HL-60 (cell line): ENCODE measurements around the gene NFYC.
A peak's percentile ranks its signal among the peaks of the same experiment; 100 is the strongest.

Experiments
- DNase-seq, 2 experiments: peaks; one replicate each; pipeline ENCODE4 v3.0.0-alpha.2; 2010 to 2020; ENCODE audit warnings: low read depth in 1 of 2, low spot score in 1 of 2
- H3K27ac ChIP-seq: fragments of 250-450 bp; sonication (Bioruptor Pico); replicated peaks from 2 replicates; pipeline ENCODE4 v1.5.1; 2020; ENCODE audit warnings: mild to moderate bottlenecking, moderate library complexity
- H3K27me3 ChIP-seq: fragments of 250-450 bp; sonication (Bioruptor Pico); 2 replicates; pipeline ENCODE4 v1.5.1; 2021; ENCODE audit warnings: mild to moderate bottlenecking, moderate library complexity; ENCODE audit not compliant: insufficient read depth, poor library complexity, severe bottlenecking
- H3K4me3 ChIP-seq: replicated peaks from 2 replicates; pipeline ENCODE4 v1.5.1; 2011; ENCODE audit warnings: mild to moderate bottlenecking, control low read depth, low read length; ENCODE audit not compliant: insufficient read depth
- GABPA ChIP-seq: IDR thresholded peaks from 2 replicates; pipeline ENCODE4 v1.6.1; 2012; ENCODE audit warnings: low read depth
- POLR2AphosphoS5 ChIP-seq: IDR thresholded peaks from 2 replicates; pipeline ENCODE4 v1.6.1; 2012; ENCODE audit warnings: low read depth
- SPI1 ChIP-seq: IDR thresholded peaks from 2 replicates; pipeline ENCODE4 v1.6.1; 2012; ENCODE audit warnings: low read depth, mild to moderate bottlenecking, borderline replicate concordance
- TF ChIP-seq, protein P1 (sequence below): IDR thresholded peaks from 2 replicates; pipeline ENCODE4 v1.6.1; 2012; ENCODE audit warnings: low read depth; ENCODE audit not compliant: insufficient replicate concordance
- TF ChIP-seq, protein P2 (sequence below): IDR thresholded peaks from one replicate; pipeline ENCODE4 v1.5.1; 2011; ENCODE audit warnings: low read length, control low read depth, inconsistent platforms; ENCODE audit not compliant: insufficient read depth

The NFYC gene

DNA sequence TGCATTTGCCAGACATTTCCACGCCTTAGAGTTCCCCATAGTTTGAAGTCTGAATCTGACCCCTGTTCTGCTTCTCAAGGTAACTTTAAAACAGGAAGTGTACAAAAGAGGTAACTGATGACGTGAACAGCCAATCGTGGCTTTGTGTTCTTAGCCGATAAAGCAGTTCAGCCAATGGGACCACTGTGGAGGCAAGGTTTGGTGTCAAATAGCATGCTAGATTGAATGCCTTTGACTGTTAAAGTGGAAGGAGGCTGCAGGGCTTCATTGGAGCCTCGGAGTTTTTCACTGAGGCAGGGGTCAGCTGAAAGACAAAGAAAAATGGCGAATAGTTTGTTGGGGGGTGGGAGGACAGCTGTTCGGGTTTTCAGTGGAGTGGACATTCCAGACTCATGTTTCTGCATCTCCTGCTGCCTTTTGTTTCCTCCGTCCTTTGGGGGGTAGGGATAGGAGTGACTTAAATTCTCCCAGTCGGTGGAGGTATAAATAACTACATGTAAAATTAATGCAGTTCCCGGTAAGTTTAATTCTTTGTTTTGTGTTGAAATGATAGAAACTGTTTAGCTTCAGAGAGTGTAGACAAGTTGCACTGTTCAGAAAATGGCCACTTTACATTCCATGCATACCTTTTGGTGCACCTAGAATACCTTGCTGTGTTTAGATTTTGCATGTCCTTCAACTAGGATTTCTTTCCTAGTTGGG, 17.7 kb downstream of the NFYC start:
- TF ChIP-seq, protein P1, sequence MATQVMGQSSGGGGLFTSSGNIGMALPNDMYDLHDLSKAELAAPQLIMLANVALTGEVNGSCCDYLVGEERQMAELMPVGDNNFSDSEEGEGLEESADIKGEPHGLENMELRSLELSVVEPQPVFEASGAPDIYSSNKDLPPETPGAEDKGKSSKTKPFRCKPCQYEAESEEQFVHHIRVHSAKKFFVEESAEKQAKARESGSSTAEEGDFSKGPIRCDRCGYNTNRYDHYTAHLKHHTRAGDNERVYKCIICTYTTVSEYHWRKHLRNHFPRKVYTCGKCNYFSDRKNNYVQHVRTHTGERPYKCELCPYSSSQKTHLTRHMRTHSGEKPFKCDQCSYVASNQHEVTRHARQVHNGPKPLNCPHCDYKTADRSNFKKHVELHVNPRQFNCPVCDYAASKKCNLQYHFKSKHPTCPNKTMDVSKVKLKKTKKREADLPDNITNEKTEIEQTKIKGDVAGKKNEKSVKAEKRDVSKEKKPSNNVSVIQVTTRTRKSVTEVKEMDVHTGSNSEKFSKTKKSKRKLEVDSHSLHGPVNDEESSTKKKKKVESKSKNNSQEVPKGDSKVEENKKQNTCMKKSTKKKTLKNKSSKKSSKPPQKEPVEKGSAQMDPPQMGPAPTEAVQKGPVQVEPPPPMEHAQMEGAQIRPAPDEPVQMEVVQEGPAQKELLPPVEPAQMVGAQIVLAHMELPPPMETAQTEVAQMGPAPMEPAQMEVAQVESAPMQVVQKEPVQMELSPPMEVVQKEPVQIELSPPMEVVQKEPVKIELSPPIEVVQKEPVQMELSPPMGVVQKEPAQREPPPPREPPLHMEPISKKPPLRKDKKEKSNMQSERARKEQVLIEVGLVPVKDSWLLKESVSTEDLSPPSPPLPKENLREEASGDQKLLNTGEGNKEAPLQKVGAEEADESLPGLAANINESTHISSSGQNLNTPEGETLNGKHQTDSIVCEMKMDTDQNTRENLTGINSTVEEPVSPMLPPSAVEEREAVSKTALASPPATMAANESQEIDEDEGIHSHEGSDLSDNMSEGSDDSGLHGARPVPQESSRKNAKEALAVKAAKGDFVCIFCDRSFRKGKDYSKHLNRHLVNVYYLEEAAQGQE = no peak
- peak; percentile 60 for TF ChIP-seq POLR2AphosphoS5
- peak; percentile 98 for TF ChIP-seq SPI1
- TF ChIP-seq GABPA = peak; percentile 25; the same call in 1 of the 2 replicates
- TF ChIP-seq, protein P2, sequence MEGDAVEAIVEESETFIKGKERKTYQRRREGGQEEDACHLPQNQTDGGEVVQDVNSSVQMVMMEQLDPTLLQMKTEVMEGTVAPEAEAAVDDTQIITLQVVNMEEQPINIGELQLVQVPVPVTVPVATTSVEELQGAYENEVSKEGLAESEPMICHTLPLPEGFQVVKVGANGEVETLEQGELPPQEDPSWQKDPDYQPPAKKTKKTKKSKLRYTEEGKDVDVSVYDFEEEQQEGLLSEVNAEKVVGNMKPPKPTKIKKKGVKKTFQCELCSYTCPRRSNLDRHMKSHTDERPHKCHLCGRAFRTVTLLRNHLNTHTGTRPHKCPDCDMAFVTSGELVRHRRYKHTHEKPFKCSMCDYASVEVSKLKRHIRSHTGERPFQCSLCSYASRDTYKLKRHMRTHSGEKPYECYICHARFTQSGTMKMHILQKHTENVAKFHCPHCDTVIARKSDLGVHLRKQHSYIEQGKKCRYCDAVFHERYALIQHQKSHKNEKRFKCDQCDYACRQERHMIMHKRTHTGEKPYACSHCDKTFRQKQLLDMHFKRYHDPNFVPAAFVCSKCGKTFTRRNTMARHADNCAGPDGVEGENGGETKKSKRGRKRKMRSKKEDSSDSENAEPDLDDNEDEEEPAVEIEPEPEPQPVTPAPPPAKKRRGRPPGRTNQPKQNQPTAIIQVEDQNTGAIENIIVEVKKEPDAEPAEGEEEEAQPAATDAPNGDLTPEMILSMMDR = no peak
- peak overlapping the region; percentile 77 for H3K27ac ChIP-seq

GRCh38 chr1:40709802-40710278, 18.3 kb downstream of the NFYC start:
- DNase-seq = no peak
- TF ChIP-seq, protein P2 = no peak
- no peak for TF ChIP-seq SPI1
- no peak for TF ChIP-seq GABPA
- no peak for TF ChIP-seq POLR2AphosphoS5
- TF ChIP-seq, protein P1 = no peak
- Histone ChIP-seq H3K27ac (peak overlapping the region; percentile 77), H3K4me3 (peak overlapping the region; percentile 63), H3K27me3 (no peaks in the 10 kb centered on the region)

More for the DNA sequence above, 17.7 kb downstream of the NFYC start:
- Histone ChIP-seq H3K27me3 (no peaks in the 10 kb centered on the region), H3K4me3 (peak overlapping the region; percentile 63)
- DNase-seq = peak; percentile 79 to 95

- DNase-seq = peak in 1 of 2 experiments; percentile 10
- Histone ChIP-seq H3K27me3 (no peaks in the 10 kb centered on the region), H3K27ac (peak overlapping the region; percentile 77)
These were observed 19.2 kb downstream of the NFYC start for GRCh38 chr1:40710581-40711315.

More at GRCh38 chr1:40710581-40711315, 19.2 kb downstream of the NFYC start:
- peak overlapping the region; percentile 63 for H3K4me3 ChIP-seq
- TF ChIP-seq, protein P1 = no peak
- TF ChIP-seq GABPA (no peak), SPI1 (no peak), POLR2AphosphoS5 (no peak)
- TF ChIP-seq, protein P2 = no peak
